ENCODE measurements around the gene DIDO1. TPM values are rescaled to one million over a fixed set of nuclear protein-coding genes. Genes with fewer than 3 reads are reported as not detected.

Gene DIDO1
- total RNA-seq, 4 donors from 2014 or later = 49.5 to 75.8 (median 66.5) TPM

GRCh38 chr20:62843656-62844055, 82.6 kb downstream of the DIDO1 start:
- TF ChIP-seq POLR2A (IDR thresholded peaks at IDR 0.05) = no peak
- no peak for TF ChIP-seq POLR2AphosphoS5 (IDR thresholded peaks at IDR 0.05)
- TF ChIP-seq EP300 (IDR thresholded peaks at IDR 0.05) = no peak
- TF ChIP-seq CTCF (IDR thresholded peaks at IDR 0.05) = no peak
- no peaks in the 10 kb centered on the region for H3K9me3 ChIP-seq
- H3K4me1 ChIP-seq = no peaks in the 10 kb centered on the region
- no peak overlapping the region for H3K4me3 ChIP-seq
- peaks cover under 1% of the 10 kb centered on the region for H3K27me3 ChIP-seq
- peaks cover 0 to 16% of the 10 kb centered on the region in 2 donors for H3K36me3 ChIP-seq
- WGBS, 2 donors (ENCODE audit: low coverage in 1 of 2) = 95 to 97% methylated on average over 10 of the region's 10 CpGs
- ATAC-seq = no peak
- H3K27ac ChIP-seq = no peak overlapping the region

GRCh38 chr20:62841705-62842212, 84.5 kb downstream of the DIDO1 start:
- Histone ChIP-seq H3K9me3 (no peaks in the 10 kb centered on the region), H3K4me3 (no peak overlapping the region), H3K27me3 (peaks cover 16% of the 10 kb centered on the region), H3K4me1 (no peaks in the 10 kb centered on the region), H3K36me3 (peaks cover 0 to 16% of the 10 kb centered on the region in 2 donors), H3K27ac (no peak overlapping the region)
- TF ChIP-seq CTCF (IDR thresholded peaks at IDR 0.05) (no peak), POLR2AphosphoS5 (IDR thresholded peaks at IDR 0.05) (no peak), EP300 (IDR thresholded peaks at IDR 0.05) (no peak), POLR2A (IDR thresholded peaks at IDR 0.05) (no peak)
- ATAC-seq = no peak
- 84 to 92% methylated on average over 11 to 15 of the region's 16 CpGs for WGBS, 2 donors (ENCODE audit: low coverage in 1 of 2)

- Histone ChIP-seq H3K4me1 (no peaks in the 10 kb centered on the region), H3K27ac (no peak overlapping the region), H3K4me3 (no peak overlapping the region), H3K36me3 (peaks cover 0 to 18% of the 10 kb centered on the region in 2 donors), H3K9me3 (no peaks in the 10 kb centered on the region), H3K27me3 (peaks cover 27% of the 10 kb centered on the region)
- WGBS, 2 donors (ENCODE audit: low coverage in 1 of 2) = 33 to 80% methylated on average over 1 to 9 of the region's 45 CpGs
- ATAC-seq = no peak
- TF ChIP-seq CTCF (IDR thresholded peaks at IDR 0.05) (no peak), EP300 (IDR thresholded peaks at IDR 0.05) (no peak), POLR2A (IDR thresholded peaks at IDR 0.05) (no peak), POLR2AphosphoS5 (IDR thresholded peaks at IDR 0.05) (no peak)
These were observed 85.8 kb downstream of the DIDO1 start for GRCh38 chr20:62840244-62841197.

GRCh38 chr20:62839816-62840215, 86.5 kb downstream of the DIDO1 start:
- Histone ChIP-seq H3K4me1 (no peaks in the 10 kb centered on the region), H3K9me3 (no peaks in the 10 kb centered on the region), H3K36me3 (peaks cover 0 to 13% of the 10 kb centered on the region in 2 donors), H3K27ac (no peak overlapping the region), H3K27me3 (peaks cover 27% of the 10 kb centered on the region), H3K4me3 (no peak overlapping the region)
- ATAC-seq = no peak
- TF ChIP-seq POLR2AphosphoS5 (IDR thresholded peaks at IDR 0.05) = no peak
- TF ChIP-seq CTCF (IDR thresholded peaks at IDR 0.05) = no peak
- no peak for TF ChIP-seq POLR2A (IDR thresholded peaks at IDR 0.05)
- WGBS, 2 donors (ENCODE audit: low coverage in 1 of 2) = 60 to 87% methylated on average over 5 of the region's 11 CpGs
